A549 (cell line): ENCODE results near the gene TNFAIP3. TPM values are rescaled to one million over a fixed set of nuclear protein-coding genes. Genes with fewer than 3 reads are reported as not detected.

Experiments
- ATAC-seq, 2 experiments: fragments of 200-7000 bp in 1 of 2; fragments of >200 bp in 1 of 2; cut with Nextera tagmentation in 1 of 2; cut with Tn5 transposase in 1 of 2; 3 replicates each; pipeline versions ENCODE4 v1.8.0 to v1.9.1; 2018 to 2020; ENCODE audit warnings: mild to moderate bottlenecking in 1 of 2, moderate library complexity in 1 of 2
- CTCF ChIA-PET: fragments of 300-600 bp; sonication (Branson Sonifier 250); formaldehyde crosslinking; extraction: SDS; loops from one replicate; lab custom pipeline; 2021; ENCODE audit warnings: antibody characterized with exemption, inconsistent platforms; lab: Yijun Ruan, JAX
- POLR2A ChIA-PET: fragments of 350-600 bp; formaldehyde crosslinking; extraction: SDS; loops from one replicate; lab custom pipeline; 2021; ENCODE audit warnings: antibody characterized with exemption, inconsistent platforms; lab: Yijun Ruan, JAX
- DNase-seq, 2 experiments: peaks; one replicate each; pipeline versions ENCODE4 v3.0.0 to v3.0.0-alpha.2; 2011 to 2016; ENCODE audit warnings: low read depth in 1 of 2, low spot score in 1 of 2
- FAIRE-seq: peaks from 2 replicates; lab custom pipeline; 2011; peaks lifted over from hg19 to GRCh38; lab: Jason Lieb, UNC
- H3K27ac ChIP-seq, 2 experiments: fragments of >200 bp; sonication (Bioruptor Twin); formaldehyde crosslinking; 3 replicates each; pipeline ENCODE4 v1.5.1; 2016 to 2017
- H3K4me1 ChIP-seq: fragments of >200 bp; sonication (Bioruptor Twin); formaldehyde crosslinking; 3 replicates; pipeline ENCODE4 v1.6.1; 2016
- H3K4me2 ChIP-seq: fragments of >200 bp; sonication (Bioruptor Twin); formaldehyde crosslinking; 3 replicates; pipeline ENCODE4 v1.6.1; 2016
- H3K4me3 ChIP-seq: fragments of >200 bp; sonication (Bioruptor Twin); formaldehyde crosslinking; 3 replicates; pipeline ENCODE4 v1.5.1; 2016
- H3K9me3 ChIP-seq: fragments of >200 bp; sonication (Bioruptor Twin); formaldehyde crosslinking; 3 replicates; pipeline ENCODE4 v1.6.1; 2016
- BHLHE40 ChIP-seq: IDR thresholded peaks from 2 replicates; pipeline ENCODE4 v1.6.1; 2012; ENCODE audit warnings: low read depth, low read length, inconsistent platforms
- CEBPB ChIP-seq, 2 experiments: fragments of >200 bp in 1 of 2; sonication (Bioruptor Twin) in 1 of 2; formaldehyde crosslinking in 1 of 2; IDR thresholded peaks; 2 replicates each; pipeline ENCODE4 v1.6.1; 2012 to 2016
- CHD2 ChIP-seq: fragments of 150-350 bp; IDR thresholded peaks from 2 replicates; pipeline ENCODE4 v1.6.1; 2014; ENCODE audit warnings: low read length; ENCODE audit not compliant: partially characterized antibody
- CHD4 ChIP-seq: fragments of 200-600 bp; sonication (generic); IDR thresholded peaks from 2 replicates; pipeline ENCODE4 v1.6.1; 2016; ENCODE audit warnings: antibody characterized with exemption, mild to moderate bottlenecking, borderline replicate concordance
- EHMT2 ChIP-seq: fragments of 200-600 bp; sonication (generic); IDR thresholded peaks from 2 replicates; pipeline ENCODE4 v1.6.1; 2016; ENCODE audit warnings: antibody characterized with exemption, low read depth, mild to moderate bottlenecking, moderate library complexity
- EP300 ChIP-seq, 2 experiments: fragments of >200 bp; sonication (Bioruptor Twin); formaldehyde crosslinking; IDR thresholded peaks; 2 replicates in 1 of 2; 3 replicates in 1 of 2; pipeline ENCODE4 v1.6.1; 2016 to 2017
- FOSL2 ChIP-seq, 2 experiments: fragments of 450-650 bp in 1 of 2; fragments of >200 bp in 1 of 2; sonication (Bioruptor Twin) in 1 of 2; formaldehyde crosslinking; IDR thresholded peaks; 2 replicates each; pipeline versions ENCODE4 v1.5.0 to v1.6.1; 2016 to 2020; ENCODE audit warnings: mild to moderate bottlenecking in 1 of 2, moderate library complexity in 1 of 2
- GATA3 ChIP-seq: IDR thresholded peaks from 2 replicates; pipeline ENCODE4 v1.6.1; 2012; ENCODE audit warnings: borderline replicate concordance
- HOXB5 ChIP-seq: fragments of 250-450 bp; sonication (Bioruptor Pico); IDR thresholded peaks from 2 replicates; pipeline ENCODE4 v1.5.0; 2020; ENCODE audit warnings: mild to moderate bottlenecking, moderate library complexity
- JUNB ChIP-seq: fragments of >200 bp; sonication (Bioruptor Twin); formaldehyde crosslinking; IDR thresholded peaks from 2 replicates; pipeline ENCODE4 v1.6.1; 2016
- MAZ ChIP-seq: fragments of 150-350 bp; IDR thresholded peaks from 2 replicates; pipeline ENCODE4 v1.6.1; 2014; ENCODE audit warnings: antibody characterized with exemption, low read depth, low read length, borderline replicate concordance
- MYC ChIP-seq: IDR thresholded peaks from 2 replicates; pipeline ENCODE4 v1.6.1; 2012; ENCODE audit warnings: mild to moderate bottlenecking, inconsistent platforms, low read length, improper control_type of control experiment, borderline replicate concordance
- NPAS2 ChIP-seq: fragments of 250-450 bp; sonication (Bioruptor Pico); IDR thresholded peaks from 2 replicates; pipeline ENCODE4 v1.8.0; 2022; ENCODE audit warnings: mild to moderate bottlenecking, moderate library complexity, borderline replicate concordance
- NR3C1 ChIP-seq: fragments of >200 bp; sonication (Bioruptor Twin); formaldehyde crosslinking; IDR thresholded peaks from 3 replicates; pipeline ENCODE4 v1.6.1; 2017
- POLR2A ChIP-seq: IDR thresholded peaks from 2 replicates; pipeline ENCODE4 v1.6.1; 2012; ENCODE audit warnings: mild to moderate bottlenecking, low read length
- RARB ChIP-seq: fragments of 250-450 bp; sonication (Bioruptor Pico); IDR thresholded peaks from 2 replicates; pipeline ENCODE4 v1.8.0; 2021; ENCODE audit warnings: mild to moderate bottlenecking, moderate library complexity
- RFX5 ChIP-seq: fragments of 450-650 bp; IDR thresholded peaks from 2 replicates; pipeline ENCODE4 v1.7.1; 2014; ENCODE audit warnings: antibody characterized with exemption, mild to moderate bottlenecking, moderate library complexity
- RNF2 ChIP-seq: fragments of 200-600 bp; sonication (generic); IDR thresholded peaks from 2 replicates; pipeline ENCODE4 v1.6.1; 2016; ENCODE audit warnings: low read depth, mild to moderate bottlenecking, antibody characterized with exemption, moderate library complexity, borderline replicate concordance
- SMC3 ChIP-seq: fragments of >200 bp; sonication (Bioruptor Twin); formaldehyde crosslinking; IDR thresholded peaks from 3 replicates; pipeline ENCODE4 v1.6.1; 2018; ENCODE audit warnings: inconsistent platforms
- ZFP36 ChIP-seq: fragments of 450-650 bp; IDR thresholded peaks from 2 replicates; pipeline ENCODE4 v1.6.1; 2014; ENCODE audit warnings: borderline replicate concordance; ENCODE audit not compliant: partially characterized antibody
- WGBS: methylation state at CpG from one replicate; pipeline ENCODE4 v1.1.6; 2017; ENCODE audit errors: missing lambda C conversion rate; 5-methylcytosine and 5-hydroxymethylcytosine counted together
- polyA plus RNA-seq, 4 experiments: library from polyadenylated mRNA; depleted of rRNA in 3 of 4; stranded (reverse); fragments of >200 nt; fragmentation: RNase III in 1 of 4; extraction: RNeasy Plus Mini Kit Qiagen cat#74134 plus additional on column Dnase treatment in 1 of 4; gene quantifications; 2 replicates in 3 of 4; 3 replicates in 1 of 4; pipeline ENCODE4 v1.2.3, GENCODE V29; 2011 to 2017
- TF ChIP-seq, protein P1 (sequence below): fragments of >200 bp; sonication (Bioruptor Twin); formaldehyde crosslinking; IDR thresholded peaks from 3 replicates; pipeline ENCODE4 v1.5.1; 2016
- TF ChIP-seq, protein P2 (sequence below): IDR thresholded peaks from 2 replicates; pipeline ENCODE4 v1.6.1; 2012

TNFAIP3 gene
- polyA plus RNA-seq, 2 of the 4 experiments (the other 2 are of a cell fraction), result 2.7 to 8.5 TPM

DNA sequence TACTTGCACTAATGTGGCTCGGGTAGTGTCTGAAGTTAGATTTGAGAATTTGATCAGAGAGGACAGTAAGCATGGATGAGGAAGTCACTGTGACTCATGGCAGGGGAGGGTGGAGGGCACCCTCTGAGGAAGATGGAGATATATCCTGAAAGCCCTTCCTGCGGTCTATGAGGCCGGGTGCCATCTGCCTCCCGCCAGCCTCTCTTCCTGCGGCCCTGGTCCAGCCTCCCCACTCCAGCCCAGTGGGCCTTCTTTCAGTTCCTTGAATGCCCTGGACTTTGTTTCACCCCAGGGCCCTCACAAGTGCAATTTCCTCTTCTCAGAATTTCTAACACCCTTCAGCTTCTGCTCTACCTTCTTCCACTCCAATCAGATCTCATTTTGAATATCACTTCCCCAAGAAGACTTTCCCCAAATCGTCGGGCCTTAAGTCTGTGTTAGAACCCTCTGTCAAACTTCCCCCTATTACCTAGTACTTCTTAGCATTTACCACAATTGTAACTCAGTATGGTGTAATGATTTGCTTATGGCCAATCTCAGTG lies 20.2 kb upstream of the TNFAIP3 start:
- Histone ChIP-seq H3K4me1 (0 out of 3 replicates have a peak, but pooled peaks cover 5% of the 10 kb centered on the region), H3K4me2 (no peak overlapping the region), H3K27ac (no peak overlapping the region), H3K9me3 (no peaks in the 10 kb centered on the region), H3K4me3 (no peak overlapping the region)
- TF ChIP-seq NR3C1, result no peak
- TF ChIP-seq EP300 (IDR thresholded peaks at IDR 0.05), result no peak
- TF ChIP-seq BHLHE40, result no peak
- TF ChIP-seq GATA3, result no peak
- TF ChIP-seq, protein P1, sequence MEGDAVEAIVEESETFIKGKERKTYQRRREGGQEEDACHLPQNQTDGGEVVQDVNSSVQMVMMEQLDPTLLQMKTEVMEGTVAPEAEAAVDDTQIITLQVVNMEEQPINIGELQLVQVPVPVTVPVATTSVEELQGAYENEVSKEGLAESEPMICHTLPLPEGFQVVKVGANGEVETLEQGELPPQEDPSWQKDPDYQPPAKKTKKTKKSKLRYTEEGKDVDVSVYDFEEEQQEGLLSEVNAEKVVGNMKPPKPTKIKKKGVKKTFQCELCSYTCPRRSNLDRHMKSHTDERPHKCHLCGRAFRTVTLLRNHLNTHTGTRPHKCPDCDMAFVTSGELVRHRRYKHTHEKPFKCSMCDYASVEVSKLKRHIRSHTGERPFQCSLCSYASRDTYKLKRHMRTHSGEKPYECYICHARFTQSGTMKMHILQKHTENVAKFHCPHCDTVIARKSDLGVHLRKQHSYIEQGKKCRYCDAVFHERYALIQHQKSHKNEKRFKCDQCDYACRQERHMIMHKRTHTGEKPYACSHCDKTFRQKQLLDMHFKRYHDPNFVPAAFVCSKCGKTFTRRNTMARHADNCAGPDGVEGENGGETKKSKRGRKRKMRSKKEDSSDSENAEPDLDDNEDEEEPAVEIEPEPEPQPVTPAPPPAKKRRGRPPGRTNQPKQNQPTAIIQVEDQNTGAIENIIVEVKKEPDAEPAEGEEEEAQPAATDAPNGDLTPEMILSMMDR, result no peak
- TF ChIP-seq SMC3, result no peak
- no peak for TF ChIP-seq ZFP36
- no peak for TF ChIP-seq RNF2
- ChIA-PET POLR2A (no interaction called here), CTCF (no interaction called here)
- no peak for FAIRE-seq
- WGBS, result 75% methylated on average over 7 of the region's 7 CpGs
- no peak for DNase-seq
- no peak for ATAC-seq

DNA sequence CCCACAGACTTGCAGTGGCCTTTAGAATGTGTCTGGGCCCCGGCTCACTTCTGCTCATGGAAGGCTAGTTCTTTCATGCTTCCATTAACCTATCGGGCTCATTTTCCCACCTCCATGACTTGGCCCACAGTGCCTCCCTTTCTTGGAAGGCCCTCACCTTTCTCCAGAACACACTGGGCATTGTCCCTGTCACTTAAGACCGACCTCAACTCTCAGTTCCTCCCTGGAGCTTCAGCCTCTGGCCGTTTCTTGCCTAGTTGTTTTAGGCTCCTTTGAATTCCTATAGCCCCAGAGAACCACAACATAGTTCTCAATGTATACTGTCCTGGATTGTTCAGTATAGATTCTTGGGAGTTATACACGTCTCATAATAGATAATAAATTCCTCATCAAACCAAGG lies 19.3 kb upstream of the TNFAIP3 start:
- FAIRE-seq, result no peak
- Histone ChIP-seq H3K4me1 (0 out of 3 replicates have a peak, but pooled peaks cover 5% of the 10 kb centered on the region), H3K27ac (no peak overlapping the region), H3K4me2 (no peak overlapping the region), H3K4me3 (no peak overlapping the region), H3K9me3 (no peaks in the 10 kb centered on the region)
- TF ChIP-seq HOXB5 (no peak), MYC (no peak), CHD2 (no peak), NR3C1 (no peak), JUNB (no peak), RARB (CRISPR knock-in tag) (no peak), CEBPB (IDR thresholded peaks at IDR 0.05) (no peak)
- TF ChIP-seq, protein P2, sequence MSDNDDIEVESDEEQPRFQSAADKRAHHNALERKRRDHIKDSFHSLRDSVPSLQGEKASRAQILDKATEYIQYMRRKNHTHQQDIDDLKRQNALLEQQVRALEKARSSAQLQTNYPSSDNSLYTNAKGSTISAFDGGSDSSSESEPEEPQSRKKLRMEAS, result no peak
- ChIA-PET POLR2A (no interaction called here), CTCF (no interaction called here)
- DNase-seq, result no peak
- no peak for ATAC-seq
- 59% methylated on average over 5 of the region's 5 CpGs for WGBS

DNA sequence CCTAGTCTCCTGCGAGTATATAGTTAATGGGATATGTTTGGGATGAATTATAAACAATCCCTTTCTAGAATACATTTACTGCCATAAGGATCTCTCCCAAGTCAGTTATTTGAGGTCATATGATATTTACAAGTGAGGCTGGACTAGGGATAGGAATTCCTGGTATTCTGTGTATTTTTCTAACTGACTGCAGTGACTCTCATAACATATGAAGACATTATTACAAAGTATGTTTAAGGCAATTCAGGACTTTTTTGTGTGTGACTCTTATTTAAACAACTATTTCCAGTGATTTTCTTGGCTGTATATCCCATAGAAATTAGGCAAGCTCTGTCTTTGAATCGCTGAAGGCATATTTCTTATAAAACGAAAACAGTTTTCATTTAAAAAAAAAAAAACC lies 18.4 kb upstream of the TNFAIP3 start:
- ChIA-PET POLR2A (no interaction called here), CTCF (interaction anchor here (0.8 kb wide), 1 partner anchor 12 kb away, joined by 4 read pairs; no protein-coding TSS in a partner anchor)
- Histone ChIP-seq H3K4me2 (no peak overlapping the region; the same call in 2 of the 3 replicates), H3K4me1 (0 out of 3 replicates have a peak, but pooled peaks cover 5% of the 10 kb centered on the region), H3K9me3 (no peaks in the 10 kb centered on the region), H3K4me3 (no peak overlapping the region), H3K27ac (no peak overlapping the region)
- FAIRE-seq, result no peak
- 36% methylated on average over 3 of the region's 3 CpGs for WGBS
- DNase-seq, result no peak
- ATAC-seq, result no peak
- TF ChIP-seq CHD4 (no peak), MAZ (no peak), FOSL2 (IDR thresholded peaks at IDR 0.05) (no peak), FOSL2 (CRISPR knock-in tag; IDR thresholded peaks at IDR 0.05) (no peak), RNF2 (no peak), NPAS2 (no peak), EHMT2 (no peak), RFX5 (no peak), ZFP36 (no peak), POLR2A (no peak)
